GM10248 (cell line): ENCODE data around the gene HSF5.

Experiments used
- CTCF ChIA-PET: fragments of 300-600 bp; sonication (Branson Sonifier 250); formaldehyde crosslinking; extraction: SDS; loops from one replicate; lab custom pipeline; 2021; ENCODE audit warnings: antibody characterized with exemption; lab: Yijun Ruan, JAX
- POLR2A ChIA-PET: fragments of 350-650 bp; sonication (Branson Sonifier 250); formaldehyde crosslinking; extraction: SDS; loops from one replicate; lab custom pipeline; 2020; ENCODE audit warnings: antibody characterized with exemption; lab: Yijun Ruan, JAX
- DNase-seq: peaks from one replicate; pipeline ENCODE4 v3.0.0; 2012; ENCODE audit errors: extremely low spot score
- TF ChIP-seq, protein P1 (sequence below): IDR thresholded peaks from 2 replicates; pipeline ENCODE4 v1.5.1; 2012; ENCODE audit warnings: mild to moderate bottlenecking, low read depth; ENCODE audit errors: extremely low read depth, missing control alignments, control extremely low read depth

The HSF5 gene

DNA sequence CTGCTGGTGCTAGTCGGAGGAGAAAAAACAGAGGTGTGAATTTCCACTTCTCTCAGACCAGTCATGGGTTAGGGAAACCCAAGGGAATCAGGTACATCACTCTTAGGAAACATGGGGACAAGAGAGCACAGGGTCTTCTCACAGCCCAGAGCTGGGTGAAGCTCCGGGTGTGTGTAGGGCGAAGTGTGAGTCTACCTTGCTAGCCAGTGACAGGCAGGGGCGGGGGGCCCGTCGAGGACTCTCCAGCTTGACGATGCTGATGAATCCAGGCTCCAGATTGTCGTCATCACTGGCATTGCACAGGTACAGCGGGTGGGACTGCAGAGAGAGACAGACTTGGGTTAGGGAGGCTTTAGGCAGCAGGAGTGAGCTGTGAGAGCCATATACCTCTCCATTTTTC, 117.5 kb downstream of the HSF5 start:
- ChIA-PET POLR2A (no interaction called here), CTCF (interaction anchor here (1.2 to 4.0 kb wide), 3 partner anchors 10 to 67 kb away, joined by 5 to 27 read pairs (median 8); no protein-coding TSS in a partner anchor)
- DNase-seq, result no peak
- TF ChIP-seq, protein P1, sequence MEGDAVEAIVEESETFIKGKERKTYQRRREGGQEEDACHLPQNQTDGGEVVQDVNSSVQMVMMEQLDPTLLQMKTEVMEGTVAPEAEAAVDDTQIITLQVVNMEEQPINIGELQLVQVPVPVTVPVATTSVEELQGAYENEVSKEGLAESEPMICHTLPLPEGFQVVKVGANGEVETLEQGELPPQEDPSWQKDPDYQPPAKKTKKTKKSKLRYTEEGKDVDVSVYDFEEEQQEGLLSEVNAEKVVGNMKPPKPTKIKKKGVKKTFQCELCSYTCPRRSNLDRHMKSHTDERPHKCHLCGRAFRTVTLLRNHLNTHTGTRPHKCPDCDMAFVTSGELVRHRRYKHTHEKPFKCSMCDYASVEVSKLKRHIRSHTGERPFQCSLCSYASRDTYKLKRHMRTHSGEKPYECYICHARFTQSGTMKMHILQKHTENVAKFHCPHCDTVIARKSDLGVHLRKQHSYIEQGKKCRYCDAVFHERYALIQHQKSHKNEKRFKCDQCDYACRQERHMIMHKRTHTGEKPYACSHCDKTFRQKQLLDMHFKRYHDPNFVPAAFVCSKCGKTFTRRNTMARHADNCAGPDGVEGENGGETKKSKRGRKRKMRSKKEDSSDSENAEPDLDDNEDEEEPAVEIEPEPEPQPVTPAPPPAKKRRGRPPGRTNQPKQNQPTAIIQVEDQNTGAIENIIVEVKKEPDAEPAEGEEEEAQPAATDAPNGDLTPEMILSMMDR, result no peak

DNA sequence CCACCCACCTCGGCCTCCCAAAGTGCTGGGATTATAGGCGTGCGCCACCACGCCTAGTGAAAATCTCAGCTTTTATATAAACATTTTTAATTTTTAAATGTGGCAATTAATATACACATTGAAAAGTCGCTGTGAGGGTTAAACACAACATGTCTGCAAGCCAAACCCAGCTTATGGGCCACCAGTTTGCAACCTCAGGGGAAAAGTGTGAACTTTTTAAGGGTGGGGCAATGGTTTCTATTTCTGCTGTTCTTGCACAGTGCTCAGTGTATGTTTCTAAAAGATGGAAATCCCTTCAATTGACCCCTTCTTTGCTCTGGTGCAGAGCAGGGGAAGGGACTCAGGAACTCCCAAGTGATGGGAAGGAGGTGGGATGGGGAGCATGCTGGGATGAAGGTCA, 117.9 kb downstream of the HSF5 start:
- ChIA-PET CTCF (interaction anchor here (1.2 to 4.0 kb wide), 6 partner anchors 10 to 53 kb away, joined by 3 to 27 read pairs (median 6); partner anchors contain the start of gene RNF43), POLR2A (interaction anchor here (0.7 to 1.3 kb wide), 3 partner anchors 14 to 47 kb away, joined by 3 to 5 read pairs (median 4); partner anchors contain the start of gene RNF43)
- TF ChIP-seq, protein P1, result no peak
- DNase-seq, result no peak
